Measurements from ENCODE around the gene RCOR2.

Gene RCOR2

GRCh38 chr11:63906585-63906984 is 10.4 kb downstream of the RCOR2 start:
- FAIRE-seq, result no peak

GRCh38 chr11:63906087-63906486 is 10.9 kb downstream of the RCOR2 start:
- no peak for FAIRE-seq

- no peak for FAIRE-seq
These were observed 11.8 kb downstream of the RCOR2 start for GRCh38 chr11:63905179-63905578.

GRCh38 chr11:63904743-63905142 is 12.2 kb downstream of the RCOR2 start:
- no peak for FAIRE-seq

- no peak for FAIRE-seq
These were observed 13.1 kb downstream of the RCOR2 start for GRCh38 chr11:63903884-63904283.

GRCh38 chr11:63901660-63902059 is 15.3 kb downstream of the RCOR2 start:
- FAIRE-seq, result no peak

- FAIRE-seq, result no peak
These were observed 19.4 kb downstream of the RCOR2 start for GRCh38 chr11:63897459-63898146.

GRCh38 chr11:63896071-63896470 is 20.9 kb downstream of the RCOR2 start:
- FAIRE-seq, result no peak

- FAIRE-seq, result no peak
These were observed 23.6 kb downstream of the RCOR2 start for GRCh38 chr11:63893355-63893754.

- FAIRE-seq, result no peak
These were observed 24.7 kb downstream of the RCOR2 start for GRCh38 chr11:63892228-63892627.

- FAIRE-seq, result no peak
These were observed 26.6 kb downstream of the RCOR2 start for GRCh38 chr11:63890368-63890767.

- FAIRE-seq, result no peak
These were observed 27.6 kb downstream of the RCOR2 start for GRCh38 chr11:63889344-63889743.

- FAIRE-seq, result no peak
These were observed 28.5 kb downstream of the RCOR2 start for GRCh38 chr11:63888170-63889086.

- no peak for FAIRE-seq
These were observed 29.5 kb downstream of the RCOR2 start for GRCh38 chr11:63887386-63887999.

GRCh38 chr11:63884196-63884932 is 32.6 kb downstream of the RCOR2 start:
- FAIRE-seq, result no peak

GRCh38 chr11:63883791-63884190 is 33.2 kb downstream of the RCOR2 start:
- FAIRE-seq, result no peak

- FAIRE-seq, result no peak
These were observed 34.3 kb downstream of the RCOR2 start for GRCh38 chr11:63882555-63883242.

- no peak for FAIRE-seq
These were observed 36.6 kb downstream of the RCOR2 start for GRCh38 chr11:63880403-63880790.

- FAIRE-seq, result no peak
These were observed 37.2 kb downstream of the RCOR2 start for GRCh38 chr11:63879598-63880402.

GRCh38 chr11:63877658-63878241 is 39.2 kb downstream of the RCOR2 start:
- no peak for FAIRE-seq

GRCh38 chr11:63876616-63877015 is 40.3 kb downstream of the RCOR2 start:
- no peak for FAIRE-seq
